AG09309 (cell line): ENCODE measurements around the gene HELZ.
A peak's percentile ranks its signal among the peaks of the same experiment; 100 is the strongest.

ENCODE experiments used
- DNase-seq: peaks from one replicate; pipeline ENCODE4 v3.0.0-alpha.2; 2010; ENCODE audit warnings: low read depth
- H3K4me3 ChIP-seq: 2 replicates; pipeline ENCODE4 v1.5.1; 2011; ENCODE audit warnings: mild to moderate bottlenecking, low read depth, low read length, moderate library complexity; ENCODE audit not compliant: control insufficient read depth
- CTCF ChIP-seq: IDR thresholded peaks from 2 replicates; pipeline ENCODE4 v1.5.1; 2011; ENCODE audit warnings: mild to moderate bottlenecking, low read depth, low read length, inconsistent platforms; ENCODE audit not compliant: insufficient read depth, control insufficient read depth; ENCODE audit errors: missing control alignments

HELZ gene

GRCh38 chr17:67161573-67161972 lies 83.4 kb downstream of the HELZ start:
- H3K4me3 ChIP-seq: no peak overlapping the region
- TF ChIP-seq CTCF: no peak
- no peak for DNase-seq

GRCh38 chr17:67160791-67161190 lies 84.2 kb downstream of the HELZ start:
- no peak for DNase-seq
- H3K4me3 ChIP-seq: no peak overlapping the region
- TF ChIP-seq CTCF: no peak

- DNase-seq: no peak
- peak; percentile 41 for TF ChIP-seq CTCF
- no peak overlapping the region for H3K4me3 ChIP-seq
Observed at GRCh38 chr17:67157732-67158639, 87.0 kb downstream of the HELZ start.

GRCh38 chr17:67156269-67157199 lies 88.5 kb downstream of the HELZ start:
- no peak for TF ChIP-seq CTCF
- H3K4me3 ChIP-seq: no peak overlapping the region
- no peak for DNase-seq

GRCh38 chr17:67152824-67153223 lies 92.2 kb downstream of the HELZ start:
- no peak for TF ChIP-seq CTCF
- DNase-seq: no peak
- H3K4me3 ChIP-seq: no peak overlapping the region

- no peak overlapping the region for H3K4me3 ChIP-seq
- TF ChIP-seq CTCF: no peak
- no peak for DNase-seq
Observed at GRCh38 chr17:67151717-67152116, 93.3 kb downstream of the HELZ start.
